GM10266 (cell line): Measurements from ENCODE around the gene OPCML.

Source experiments
- DNase-seq: peaks from one replicate; pipeline ENCODE4 v3.0.0; 2012; ENCODE audit errors: extremely low spot score
- CTCF ChIP-seq: IDR thresholded peaks from 2 replicates; pipeline ENCODE4 v1.5.1; 2012; ENCODE audit warnings: mild to moderate bottlenecking, low read depth; ENCODE audit not compliant: control insufficient read depth, insufficient read depth; ENCODE audit errors: missing control alignments

OPCML gene

GRCh38 chr11:132595711-132596134 lies 936.6 kb downstream of the OPCML start:
- DNase-seq: no peak
- TF ChIP-seq CTCF: no peak

- no peak for TF ChIP-seq CTCF
Observed at GRCh38 chr11:132595246-132595645, 937.1 kb downstream of the OPCML start.

GRCh38 chr11:132590986-132591385 lies 941.3 kb downstream of the OPCML start:
- TF ChIP-seq CTCF: no peak
- DNase-seq: no peak

More at GRCh38 chr11:132595246-132595645, 937.1 kb downstream of the OPCML start:
- no peak for DNase-seq

- TF ChIP-seq CTCF: no peak
Observed at GRCh38 chr11:132590554-132590953, 941.7 kb downstream of the OPCML start.

GRCh38 chr11:132589791-132590190 lies 942.5 kb downstream of the OPCML start:
- no peak for TF ChIP-seq CTCF
- DNase-seq: no peak

More at GRCh38 chr11:132590554-132590953, 941.7 kb downstream of the OPCML start:
- DNase-seq: no peak

- DNase-seq: no peak
Observed at GRCh38 chr11:132588366-132588765, 943.9 kb downstream of the OPCML start.

GRCh38 chr11:132587716-132588115 lies 944.6 kb downstream of the OPCML start:
- TF ChIP-seq CTCF: no peak

More at GRCh38 chr11:132588366-132588765, 943.9 kb downstream of the OPCML start:
- TF ChIP-seq CTCF: no peak

More at GRCh38 chr11:132587716-132588115, 944.6 kb downstream of the OPCML start:
- DNase-seq: no peak
